ENCODE measurements around the gene FBXL7.

The FBXL7 gene

DNA sequence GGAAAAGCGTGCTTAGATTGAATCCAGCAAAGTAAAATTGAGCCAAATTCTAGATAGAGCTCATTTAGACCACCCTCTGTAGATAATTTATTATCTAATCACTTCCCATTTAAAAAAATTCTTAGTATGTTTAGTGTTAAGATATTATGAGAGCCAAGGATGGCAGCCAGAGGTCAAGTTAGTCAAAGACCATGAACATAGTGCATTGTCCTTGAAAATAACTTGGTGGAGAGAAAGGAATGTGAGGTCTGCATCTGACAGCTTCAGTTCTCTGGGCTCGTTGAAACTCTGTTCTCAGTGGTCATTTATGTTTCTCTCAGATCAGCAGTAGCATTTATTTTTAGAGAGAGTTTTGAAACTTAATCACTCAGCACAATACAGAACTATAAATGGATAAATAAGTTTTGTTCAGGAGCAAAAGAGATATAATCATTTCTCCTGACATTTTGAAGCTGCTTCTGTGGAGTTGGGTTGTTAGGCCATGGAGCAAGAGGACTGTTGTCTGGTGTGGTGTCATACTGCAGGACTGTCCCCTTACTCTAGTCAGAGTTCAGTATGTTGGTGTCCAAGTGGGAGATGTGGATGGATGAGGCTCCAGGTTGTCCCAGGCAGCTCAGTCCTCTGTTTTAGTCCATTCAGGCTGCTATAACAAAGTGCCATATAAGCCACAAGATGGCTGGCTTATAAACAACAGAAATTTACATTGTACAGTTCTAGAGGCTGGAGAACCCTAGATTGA lies 337.7 kb downstream of the FBXL7 start:
- TF ChIP-seq CTCF (IDR thresholded peaks at IDR 0.05; ENCODE audit: insufficient read depth, missing control alignments): no peak
- FAIRE-seq: no peak

DNA sequence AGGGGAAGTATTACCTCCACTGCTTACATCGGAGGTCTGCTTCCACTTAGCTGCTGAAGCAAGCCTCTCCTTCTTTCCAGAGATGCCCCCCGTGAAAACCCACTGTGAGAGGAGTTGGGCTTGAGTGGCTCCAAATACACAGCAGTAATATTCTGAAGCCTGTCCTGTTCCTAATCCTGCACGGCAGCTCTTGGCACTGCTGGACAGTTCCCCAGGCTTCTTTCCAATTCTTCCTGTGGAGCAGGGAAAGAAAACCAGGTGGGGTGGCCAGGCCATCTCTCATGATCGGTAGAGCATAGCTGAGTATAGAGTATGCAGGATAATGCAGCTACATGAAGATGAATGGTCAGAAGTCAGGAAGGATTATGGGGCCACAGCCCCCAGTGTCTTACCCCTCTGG lies 344.3 kb downstream of the FBXL7 start:
- no peak for TF ChIP-seq CTCF (IDR thresholded peaks at IDR 0.05; ENCODE audit: insufficient read depth, missing control alignments)
- no peak for DNase-seq (ENCODE audit: insufficient read length, low spot score)
- FAIRE-seq: no peak

More for the DNA sequence above, 337.7 kb downstream of the FBXL7 start:
- no peak for DNase-seq (ENCODE audit: insufficient read length, low spot score)

DNA sequence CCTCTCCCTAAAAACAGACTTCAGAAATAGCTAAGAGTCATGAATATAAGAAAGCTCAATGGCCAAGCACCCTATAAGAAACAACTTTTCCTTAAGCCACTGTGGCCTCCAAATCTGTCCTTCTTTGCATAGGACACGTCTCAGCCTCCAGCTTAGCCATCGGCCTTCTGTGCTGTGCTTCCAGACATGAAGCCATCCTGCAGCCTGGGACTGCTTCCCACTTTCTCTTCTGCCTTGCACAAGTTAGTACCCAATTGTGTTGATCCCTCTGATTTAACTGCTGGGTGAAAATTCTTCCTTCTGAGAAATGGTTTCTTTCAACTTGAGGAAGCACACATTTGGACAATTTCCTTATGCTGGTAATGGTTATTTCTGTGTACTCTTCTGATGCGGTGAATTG lies 344.9 kb downstream of the FBXL7 start:
- TF ChIP-seq CTCF (IDR thresholded peaks at IDR 0.05; ENCODE audit: insufficient read depth, missing control alignments): no peak

DNA sequence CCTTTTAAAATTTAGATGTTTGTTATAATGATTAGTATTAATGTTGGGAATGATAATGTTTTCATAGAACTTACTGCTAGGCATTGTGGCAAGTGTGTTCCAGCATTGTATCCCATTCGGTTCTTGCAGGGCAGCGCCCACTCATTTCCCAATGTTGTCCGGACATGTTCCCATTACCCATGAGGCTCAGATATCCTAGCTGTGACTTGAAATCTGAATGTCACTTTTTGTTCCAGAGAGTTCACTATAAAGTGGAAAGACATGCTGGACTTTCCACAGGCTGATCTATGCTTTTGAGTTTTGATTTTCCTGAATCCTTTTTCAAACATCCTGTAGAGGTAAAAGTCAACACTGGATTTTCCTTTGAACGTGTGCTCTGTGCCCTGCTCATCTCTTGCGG lies 350.6 kb downstream of the FBXL7 start:
- DNase-seq (ENCODE audit: insufficient read length, low spot score): no peak
- FAIRE-seq: no peak
- no peak for TF ChIP-seq CTCF (IDR thresholded peaks at IDR 0.05; ENCODE audit: insufficient read depth, missing control alignments)

More for the DNA sequence above, 344.9 kb downstream of the FBXL7 start:
- FAIRE-seq (no peak), DNase-seq (ENCODE audit: insufficient read length, low spot score) (no peak)

GRCh38 chr5:15850939-15851341 lies 351.0 kb downstream of the FBXL7 start:
- no peak for TF ChIP-seq CTCF (IDR thresholded peaks at IDR 0.05; ENCODE audit: insufficient read depth, missing control alignments)
- FAIRE-seq (no peak), DNase-seq (ENCODE audit: insufficient read length, low spot score) (no peak)

DNA sequence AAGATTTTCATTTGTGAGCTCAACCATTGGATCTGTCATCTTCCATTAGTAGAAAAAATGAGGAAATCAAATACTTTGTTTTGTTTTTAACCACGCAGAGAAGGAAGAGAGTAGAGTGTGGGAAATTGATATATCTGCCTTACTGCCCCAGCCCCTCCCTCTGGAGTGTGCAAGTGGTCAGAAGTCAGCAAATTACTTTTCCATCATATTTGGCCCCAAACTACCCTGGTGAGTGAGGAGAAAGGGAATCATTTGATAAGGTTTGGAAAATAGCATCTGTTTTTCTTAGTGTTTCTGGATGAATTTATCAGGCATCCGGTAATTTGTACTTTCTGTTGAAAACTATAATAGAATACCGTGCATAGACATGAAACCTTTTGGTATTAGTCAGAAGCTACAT lies 352.2 kb downstream of the FBXL7 start:
- TF ChIP-seq CTCF (IDR thresholded peaks at IDR 0.05; ENCODE audit: insufficient read depth, missing control alignments): no peak
- DNase-seq (ENCODE audit: insufficient read length, low spot score) (no peak), FAIRE-seq (no peak)

GRCh38 chr5:15852949-15853348 lies 353.0 kb downstream of the FBXL7 start:
- FAIRE-seq (no peak), DNase-seq (ENCODE audit: insufficient read length, low spot score) (no peak)
- no peak for TF ChIP-seq CTCF (IDR thresholded peaks at IDR 0.05; ENCODE audit: insufficient read depth, missing control alignments)
